Liver (tissue), 9 donors: ENCODE data around the gene DNAH17. TPM values are rescaled to one million over a fixed set of nuclear protein-coding genes. Genes with fewer than 3 reads are reported as not detected.

ENCODE experiments used
- DNase-seq: peaks from one replicate; pipeline ENCODE4 v3.0.0-alpha.2; 2017; ENCODE audit warnings: low spot score
- H3K27ac ChIP-seq, 2 donors: one replicate each; pipeline ENCODE4 v1.7.0; 2013; ENCODE audit warnings: inconsistent platforms in 2 of 2, low read length in 2 of 2, control low read depth in 1 of 2, low read depth in 1 of 2, mild to moderate bottlenecking in 1 of 2
- H3K27me3 ChIP-seq, 4 donors: one replicate each; pipeline versions ENCODE4 v1.6.1 to v1.7.0; 2013; ENCODE audit warnings: low read length in 3 of 4, inconsistent platforms in 1 of 4, mild to moderate bottlenecking in 1 of 4, moderate library complexity in 1 of 4; ENCODE audit not compliant: control insufficient read depth in 4 of 4, insufficient read depth in 4 of 4
- H3K36me3 ChIP-seq, 4 donors: one replicate each; pipeline versions ENCODE4 v1.6.1 to v1.7.0; 2013; ENCODE audit warnings: low read length in 3 of 4, mild to moderate bottlenecking in 3 of 4, low read depth in 1 of 4, moderate library complexity in 1 of 4; ENCODE audit not compliant: control insufficient read depth in 4 of 4, insufficient read depth in 3 of 4
- H3K4me1 ChIP-seq, 4 donors: one replicate each; pipeline versions ENCODE4 v1.6.1 to v1.7.0; 2013; ENCODE audit warnings: low read length in 3 of 4, mild to moderate bottlenecking in 3 of 4, moderate library complexity in 1 of 4; ENCODE audit not compliant: control insufficient read depth in 4 of 4, insufficient read depth in 4 of 4
- H3K4me3 ChIP-seq, 3 donors: one replicate each; pipeline versions ENCODE4 v1.6.1 to v1.7.0; 2013; ENCODE audit warnings: low read length in 3 of 3, control low read depth in 1 of 3, low read depth in 1 of 3, mild to moderate bottlenecking in 1 of 3
- H3K9ac ChIP-seq, 2 donors: one replicate each; pipeline ENCODE4 v1.7.0; 2013; ENCODE audit warnings: low read length in 2 of 2, mild to moderate bottlenecking in 2 of 2, moderate library complexity in 2 of 2, control low read depth in 1 of 2, low read depth in 1 of 2
- H3K9me3 ChIP-seq, 4 donors: one replicate each; pipeline versions ENCODE4 v1.6.1 to v1.7.0; 2013; ENCODE audit warnings: low read length in 3 of 4; ENCODE audit not compliant: control insufficient read depth in 4 of 4
- EGR1 ChIP-seq, 2 donors: IDR thresholded peaks; 2 replicates each; pipeline ENCODE4 v1.6.1; 2016 to 2018; ENCODE audit warnings: antibody characterized with exemption in 2 of 2, low read depth in 2 of 2
- FOXA1 ChIP-seq: IDR thresholded peaks from 2 replicates; pipeline ENCODE4 v1.6.1; 2016; ENCODE audit warnings: antibody characterized with exemption
- FOXA2 ChIP-seq: IDR thresholded peaks from 2 replicates; pipeline ENCODE4 v1.6.1; 2016; ENCODE audit warnings: antibody characterized with exemption
- GABPA ChIP-seq, 2 donors: IDR thresholded peaks in 1 of 2; conservative IDR thresholded peaks in 1 of 2; 2 replicates each; pipeline ENCODE4 v1.6.1; 2016; ENCODE audit warnings: antibody characterized with exemption in 2 of 2, mild to moderate bottlenecking in 1 of 2, moderate library complexity in 1 of 2
- JUND ChIP-seq, 2 donors: IDR thresholded peaks; 2 replicates each; pipeline ENCODE4 v1.6.1; 2016; ENCODE audit warnings: antibody characterized with exemption in 2 of 2
- MAX ChIP-seq: IDR thresholded peaks from 2 replicates; pipeline ENCODE4 v1.6.1; 2016; ENCODE audit warnings: antibody characterized with exemption
- NR2F2 ChIP-seq: IDR thresholded peaks from 2 replicates; pipeline ENCODE4 v1.6.1; 2016; ENCODE audit warnings: antibody characterized with exemption
- RAD21 ChIP-seq, 2 donors: IDR thresholded peaks; 2 replicates each; pipeline ENCODE4 v1.6.1; 2016; ENCODE audit warnings: antibody characterized with exemption in 2 of 2, mild to moderate bottlenecking in 2 of 2
- YY1 ChIP-seq: IDR thresholded peaks from 2 replicates; pipeline ENCODE4 v1.6.1; 2016; ENCODE audit warnings: antibody characterized with exemption, mild to moderate bottlenecking
- WGBS: extraction: QIAGEN DNeasy Blood & Tissue Kit; methylation state at CpG from one replicate; pipeline ENCODE4 v1.1.7; 2013; 5-methylcytosine and 5-hydroxymethylcytosine counted together
- polyA plus RNA-seq, 2 donors: library from polyadenylated mRNA; stranded (reverse) in 1 of 2; unstranded in 1 of 2; fragments of 200-250 nt in 1 of 2; fragments of >200 nt in 1 of 2; fragmentation: Nextera tagmentation in 1 of 2; extraction: Ambion mirVana in 1 of 2; gene quantifications; one replicate each; pipeline versions ENCODE4 v1.2.1 to v1.2.3, GENCODE V29; 2013 to 2015
- total RNA-seq, 2 donors: library from RNA; depleted of rRNA; stranded (reverse); fragments of >200 nt; gene quantifications; one replicate each; pipeline ENCODE4 v1.2.3, GENCODE V29; 2014
- TF ChIP-seq, protein P1 (sequence below): IDR thresholded peaks from 2 replicates; pipeline ENCODE4 v1.6.1; 2016; ENCODE audit warnings: antibody characterized with exemption, mild to moderate bottlenecking
- TF ChIP-seq, protein P2 (sequence below): IDR thresholded peaks from 2 replicates; pipeline ENCODE4 v1.6.1; 2016; ENCODE audit warnings: antibody characterized with exemption
- TF ChIP-seq, protein P3 (sequence below): IDR thresholded peaks from 2 replicates; pipeline ENCODE4 v1.6.1; 2016; ENCODE audit warnings: antibody characterized with exemption
- TF ChIP-seq, protein P4 (sequence below): fragments of 150-350 bp; IDR thresholded peaks from 2 replicates; pipeline ENCODE4 v1.5.1; 2017; ENCODE audit warnings: improper control_type of control experiment, low read depth, low read length; ENCODE audit not compliant: missing input control
- donor health status: healthy.
- donor health status: healthy.
- donor health status: healthy.
- donor health status: healthy.
- donor health status: healthy.

DNAH17 gene
- total and polyA plus RNA-seq, 4 donors = 0.09 to 0.79 TPM; not detected in 2

DNA sequence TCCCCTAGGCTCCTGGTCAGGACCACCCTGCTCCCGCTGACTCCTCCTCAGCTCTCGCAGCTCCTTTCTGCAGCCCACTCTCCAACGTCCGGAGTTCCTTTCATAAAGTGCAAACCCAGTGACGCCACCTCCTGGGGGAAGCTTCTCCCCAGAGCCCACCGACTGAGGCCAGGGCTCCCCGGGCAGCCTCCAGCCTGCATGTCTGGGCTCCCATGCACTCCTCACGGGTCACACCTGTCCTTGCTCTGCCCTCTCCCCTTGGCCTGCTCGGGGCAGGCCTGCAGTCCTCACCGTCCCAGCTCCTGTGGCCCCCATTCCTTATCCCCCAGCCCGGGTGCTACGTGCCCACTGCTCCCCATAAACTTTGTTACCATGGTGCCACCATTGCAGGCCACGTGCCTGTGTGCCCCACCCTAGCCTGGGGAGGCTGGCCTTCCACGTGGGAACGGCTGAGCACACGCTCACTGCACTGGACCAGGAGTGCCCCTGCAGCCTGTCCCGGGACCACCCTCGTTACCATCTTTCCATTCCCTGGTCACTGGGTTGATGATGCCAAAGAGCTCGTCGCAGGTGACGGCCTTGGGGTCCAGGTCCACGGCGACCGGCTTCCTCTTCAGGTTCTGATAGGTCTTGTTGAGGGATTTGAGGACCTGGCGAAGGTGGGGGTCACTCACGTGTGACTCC is 84.9 kb downstream of the DNAH17 start:
- TF ChIP-seq, protein P1, sequence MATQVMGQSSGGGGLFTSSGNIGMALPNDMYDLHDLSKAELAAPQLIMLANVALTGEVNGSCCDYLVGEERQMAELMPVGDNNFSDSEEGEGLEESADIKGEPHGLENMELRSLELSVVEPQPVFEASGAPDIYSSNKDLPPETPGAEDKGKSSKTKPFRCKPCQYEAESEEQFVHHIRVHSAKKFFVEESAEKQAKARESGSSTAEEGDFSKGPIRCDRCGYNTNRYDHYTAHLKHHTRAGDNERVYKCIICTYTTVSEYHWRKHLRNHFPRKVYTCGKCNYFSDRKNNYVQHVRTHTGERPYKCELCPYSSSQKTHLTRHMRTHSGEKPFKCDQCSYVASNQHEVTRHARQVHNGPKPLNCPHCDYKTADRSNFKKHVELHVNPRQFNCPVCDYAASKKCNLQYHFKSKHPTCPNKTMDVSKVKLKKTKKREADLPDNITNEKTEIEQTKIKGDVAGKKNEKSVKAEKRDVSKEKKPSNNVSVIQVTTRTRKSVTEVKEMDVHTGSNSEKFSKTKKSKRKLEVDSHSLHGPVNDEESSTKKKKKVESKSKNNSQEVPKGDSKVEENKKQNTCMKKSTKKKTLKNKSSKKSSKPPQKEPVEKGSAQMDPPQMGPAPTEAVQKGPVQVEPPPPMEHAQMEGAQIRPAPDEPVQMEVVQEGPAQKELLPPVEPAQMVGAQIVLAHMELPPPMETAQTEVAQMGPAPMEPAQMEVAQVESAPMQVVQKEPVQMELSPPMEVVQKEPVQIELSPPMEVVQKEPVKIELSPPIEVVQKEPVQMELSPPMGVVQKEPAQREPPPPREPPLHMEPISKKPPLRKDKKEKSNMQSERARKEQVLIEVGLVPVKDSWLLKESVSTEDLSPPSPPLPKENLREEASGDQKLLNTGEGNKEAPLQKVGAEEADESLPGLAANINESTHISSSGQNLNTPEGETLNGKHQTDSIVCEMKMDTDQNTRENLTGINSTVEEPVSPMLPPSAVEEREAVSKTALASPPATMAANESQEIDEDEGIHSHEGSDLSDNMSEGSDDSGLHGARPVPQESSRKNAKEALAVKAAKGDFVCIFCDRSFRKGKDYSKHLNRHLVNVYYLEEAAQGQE = no peak
- TF ChIP-seq GABPA (IDR thresholded peaks at IDR 0.05 in 1 of 2, conservative IDR thresholded peaks at IDR 0.05 in 1 of 2) (no peak), YY1 (no peak), EGR1 (IDR thresholded peaks at IDR 0.05; ENCODE audit: low read depth in 2 of 2) (no peak), FOXA1 (no peak), JUND (IDR thresholded peaks at IDR 0.05) (no peak), FOXA2 (no peak), MAX (no peak), NR2F2 (no peak)
- TF ChIP-seq, protein P2, sequence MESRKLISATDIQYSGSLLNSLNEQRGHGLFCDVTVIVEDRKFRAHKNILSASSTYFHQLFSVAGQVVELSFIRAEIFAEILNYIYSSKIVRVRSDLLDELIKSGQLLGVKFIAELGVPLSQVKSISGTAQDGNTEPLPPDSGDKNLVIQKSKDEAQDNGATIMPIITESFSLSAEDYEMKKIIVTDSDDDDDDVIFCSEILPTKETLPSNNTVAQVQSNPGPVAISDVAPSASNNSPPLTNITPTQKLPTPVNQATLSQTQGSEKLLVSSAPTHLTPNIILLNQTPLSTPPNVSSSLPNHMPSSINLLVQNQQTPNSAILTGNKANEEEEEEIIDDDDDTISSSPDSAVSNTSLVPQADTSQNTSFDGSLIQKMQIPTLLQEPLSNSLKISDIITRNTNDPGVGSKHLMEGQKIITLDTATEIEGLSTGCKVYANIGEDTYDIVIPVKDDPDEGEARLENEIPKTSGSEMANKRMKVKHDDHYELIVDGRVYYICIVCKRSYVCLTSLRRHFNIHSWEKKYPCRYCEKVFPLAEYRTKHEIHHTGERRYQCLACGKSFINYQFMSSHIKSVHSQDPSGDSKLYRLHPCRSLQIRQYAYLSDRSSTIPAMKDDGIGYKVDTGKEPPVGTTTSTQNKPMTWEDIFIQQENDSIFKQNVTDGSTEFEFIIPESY = no peak
- TF ChIP-seq, protein P3, sequence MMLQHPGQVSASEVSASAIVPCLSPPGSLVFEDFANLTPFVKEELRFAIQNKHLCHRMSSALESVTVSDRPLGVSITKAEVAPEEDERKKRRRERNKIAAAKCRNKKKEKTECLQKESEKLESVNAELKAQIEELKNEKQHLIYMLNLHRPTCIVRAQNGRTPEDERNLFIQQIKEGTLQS = no peak
- TF ChIP-seq, protein P4, sequence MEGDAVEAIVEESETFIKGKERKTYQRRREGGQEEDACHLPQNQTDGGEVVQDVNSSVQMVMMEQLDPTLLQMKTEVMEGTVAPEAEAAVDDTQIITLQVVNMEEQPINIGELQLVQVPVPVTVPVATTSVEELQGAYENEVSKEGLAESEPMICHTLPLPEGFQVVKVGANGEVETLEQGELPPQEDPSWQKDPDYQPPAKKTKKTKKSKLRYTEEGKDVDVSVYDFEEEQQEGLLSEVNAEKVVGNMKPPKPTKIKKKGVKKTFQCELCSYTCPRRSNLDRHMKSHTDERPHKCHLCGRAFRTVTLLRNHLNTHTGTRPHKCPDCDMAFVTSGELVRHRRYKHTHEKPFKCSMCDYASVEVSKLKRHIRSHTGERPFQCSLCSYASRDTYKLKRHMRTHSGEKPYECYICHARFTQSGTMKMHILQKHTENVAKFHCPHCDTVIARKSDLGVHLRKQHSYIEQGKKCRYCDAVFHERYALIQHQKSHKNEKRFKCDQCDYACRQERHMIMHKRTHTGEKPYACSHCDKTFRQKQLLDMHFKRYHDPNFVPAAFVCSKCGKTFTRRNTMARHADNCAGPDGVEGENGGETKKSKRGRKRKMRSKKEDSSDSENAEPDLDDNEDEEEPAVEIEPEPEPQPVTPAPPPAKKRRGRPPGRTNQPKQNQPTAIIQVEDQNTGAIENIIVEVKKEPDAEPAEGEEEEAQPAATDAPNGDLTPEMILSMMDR = no peak
- DNase-seq = no peak
- WGBS = 89% methylated on average over 26 of the region's 26 CpGs

GRCh38 chr17:78491236-78492115 is 85.7 kb downstream of the DNAH17 start:
- H3K9ac ChIP-seq = no peak overlapping the region
- 93% methylated on average over 31 of the region's 31 CpGs for WGBS
- H3K4me1 ChIP-seq = no peaks in the 10 kb centered on the region
- TF ChIP-seq, protein P1 = no peak
- TF ChIP-seq RAD21 (IDR thresholded peaks at IDR 0.05) = no peak
- H3K9me3 ChIP-seq = no peaks in the 10 kb centered on the region
- no peak overlapping the region for H3K27ac ChIP-seq
- no peak overlapping the region for H3K4me3 ChIP-seq
- no peak for DNase-seq
- no peaks in the 10 kb centered on the region for H3K27me3 ChIP-seq
- H3K36me3 ChIP-seq = no peaks in the 10 kb centered on the region

More for the DNA sequence above, 84.9 kb downstream of the DNAH17 start:
- Histone ChIP-seq H3K4me1 (no peaks in the 10 kb centered on the region), H3K9me3 (no peaks in the 10 kb centered on the region), H3K27ac (no peak overlapping the region), H3K4me3 (no peak overlapping the region), H3K27me3 (no peaks in the 10 kb centered on the region), H3K36me3 (no peaks in the 10 kb centered on the region), H3K9ac (no peak overlapping the region)
